ENCODE results near the gene ZDHHC16. TPM values are rescaled to one million over a fixed set of nuclear protein-coding genes. Genes with fewer than 3 reads are reported as not detected.

Gene ZDHHC16
- total and polyA plus RNA-seq, 2 donors (not counting 1 experiment from before 2014, with no cell fraction given), result 24.1 to 41.5 TPM

- Histone ChIP-seq H3K9me3 (ENCODE audit: control extremely low read depth in 1 of 3, control insufficient read depth in 2 of 3, insufficient read depth in 1 of 3, low read length in 2 of 3) (no peaks in the 10 kb centered on the region), H3K4me2 (replicated peaks; ENCODE audit: low read depth, low read length, poor library complexity, severe bottlenecking) (no peak overlapping the region), H2AFZ (ENCODE audit: insufficient read depth, low read depth, low read length, poor library complexity, severe bottlenecking) (no peak overlapping the region), H3K27ac (ENCODE audit: low read length in 2 of 2) (no peak overlapping the region), H3K9ac (ENCODE audit: low read length) (no peak overlapping the region), H4K20me1 (ENCODE audit: control insufficient read depth, insufficient read depth, low read length, poor library complexity, severe bottlenecking) (no peaks in the 10 kb centered on the region), H3K79me2 (ENCODE audit: control insufficient read depth, insufficient read depth, low read length) (no peaks in the 10 kb centered on the region), H3K36me3 (replicated peaks in 1 of 2; ENCODE audit: control extremely low read depth in 1 of 2, control insufficient read depth in 1 of 2, extremely low read depth in 1 of 2, insufficient read depth in 2 of 2, low read length in 1 of 2) (no peaks in the 10 kb centered on the region), H3K27me3 (replicated peaks in 1 of 4; ENCODE audit: control extremely low read depth in 1 of 4, control insufficient read depth in 3 of 4, insufficient read depth in 4 of 4, low read length in 3 of 4) (no peaks in the 10 kb centered on the region), H3K4me3 (ENCODE audit: control extremely low read depth in 1 of 5, extremely low read depth in 1 of 5, insufficient read depth in 1 of 5, low read depth in 2 of 5, low read length in 4 of 5) (no peak overlapping the region), H3K4me1 (ENCODE audit: control insufficient read depth in 2 of 2, insufficient read depth in 2 of 2, low read length in 2 of 2) (peaks cover 0 to 13% of the 10 kb centered on the region in 2 donors)
- ATAC-seq (ENCODE audit: low read depth) (no peak), DNase-seq (no peak)
- Mint-ChIP-seq H3K4me1 (peaks cover 12% of the 10 kb centered on the region), H3K4me3 (no peak overlapping the region), H3K9me3 (ENCODE audit: insufficient read depth) (no peaks in the 10 kb centered on the region), H3K27me3 (no peaks in the 10 kb centered on the region), H3K27ac (no peak overlapping the region)
- TF ChIP-seq EZH2 (IDR thresholded peaks at IDR 0.05; ENCODE audit: borderline replicate concordance, insufficient read depth, low read depth, low read length, poor library complexity, severe bottlenecking) (no peak), CTCF (IDR thresholded peaks at IDR 0.05) (no peak)
- WGBS (ENCODE audit: insufficient coverage), result 95% methylated on average over 10 of the region's 10 CpGs
- ChIA-PET CTCF (interaction anchor here (1.2 to 5.5 kb wide), 4 partner anchors 11 to 144 kb away, joined by 3 to 29 read pairs (median 16); no protein-coding TSS in a partner anchor), POLR2A (interaction anchor here (0.5 kb wide), 1 partner anchor 143 kb away, joined by 4 read pairs; no protein-coding TSS in a partner anchor)
- intact Hi-C loops (cut with micrococcal nuclease), result no loop called here
Measured at GRCh38 chr10:97408496-97408992, 37.4 kb upstream of the ZDHHC16 start.

DNA sequence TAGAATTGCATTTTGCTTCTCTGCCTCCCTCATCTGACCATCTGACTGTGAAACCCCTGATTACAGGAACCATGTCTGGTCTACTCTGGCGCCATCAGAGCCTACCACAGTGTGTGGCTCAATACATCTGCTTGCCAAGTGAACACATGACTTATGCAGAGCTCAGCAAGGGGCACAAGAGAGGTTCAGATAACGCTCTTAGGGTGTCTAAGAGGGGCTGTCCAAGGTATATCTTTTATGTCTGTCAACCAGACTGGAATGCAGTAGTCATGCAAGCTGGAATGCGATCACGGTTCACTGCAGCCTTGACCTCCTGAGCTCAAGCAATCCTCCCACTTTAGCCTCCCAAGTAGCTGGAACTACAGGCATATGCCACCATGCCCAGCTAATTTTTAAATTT, 34.6 kb upstream of the ZDHHC16 start:
- no peak overlapping the region for H3K27ac Mint-ChIP-seq
- ATAC-seq (ENCODE audit: low read depth) (no peak), DNase-seq (no peak)
- H3K27ac ChIP-seq (ENCODE audit: low read length in 2 of 2), result no peak overlapping the region
- CTCF ChIA-PET, result interaction anchor here (0.9 kb wide), 1 partner anchor 140 kb away, joined by 5 read pairs; no protein-coding TSS in a partner anchor
- WGBS (ENCODE audit: insufficient coverage), result 90% methylated on average over 4 of the region's 4 CpGs
- H3K27me3 Mint-ChIP-seq, result no peaks in the 10 kb centered on the region
- H3K9ac ChIP-seq (ENCODE audit: low read length), result no peak overlapping the region
- H3K4me3 ChIP-seq (ENCODE audit: control extremely low read depth in 1 of 5, extremely low read depth in 1 of 5, insufficient read depth in 1 of 5, low read depth in 2 of 5, low read length in 4 of 5), result no peak overlapping the region
- TF ChIP-seq CTCF (IDR thresholded peaks at IDR 0.05), result no peak
- TF ChIP-seq EZH2 (IDR thresholded peaks at IDR 0.05; ENCODE audit: borderline replicate concordance, insufficient read depth, low read depth, low read length, poor library complexity, severe bottlenecking), result no peak
- H3K4me1 ChIP-seq (ENCODE audit: control insufficient read depth in 2 of 2, insufficient read depth in 2 of 2, low read length in 2 of 2), result peaks cover 5 to 23% of the 10 kb centered on the region in 2 donors
- H3K9me3 Mint-ChIP-seq (ENCODE audit: insufficient read depth), result no peaks in the 10 kb centered on the region
- H3K79me2 ChIP-seq (ENCODE audit: control insufficient read depth, insufficient read depth, low read length), result no peaks in the 10 kb centered on the region
- H3K4me3 Mint-ChIP-seq, result no peak overlapping the region
- no peak overlapping the region for H3K4me2 ChIP-seq (replicated peaks; ENCODE audit: low read depth, low read length, poor library complexity, severe bottlenecking)
- no peaks in the 10 kb centered on the region for H3K27me3 ChIP-seq (replicated peaks in 1 of 4; ENCODE audit: control extremely low read depth in 1 of 4, control insufficient read depth in 3 of 4, insufficient read depth in 4 of 4, low read length in 3 of 4)
- H3K9me3 ChIP-seq (ENCODE audit: control extremely low read depth in 1 of 3, control insufficient read depth in 2 of 3, insufficient read depth in 1 of 3, low read length in 2 of 3), result no peaks in the 10 kb centered on the region
- peaks cover 15% of the 10 kb centered on the region for H3K4me1 Mint-ChIP-seq
- H4K20me1 ChIP-seq (ENCODE audit: control insufficient read depth, insufficient read depth, low read length, poor library complexity, severe bottlenecking), result no peaks in the 10 kb centered on the region
- no peaks in the 10 kb centered on the region for H3K36me3 ChIP-seq (replicated peaks in 1 of 2; ENCODE audit: control extremely low read depth in 1 of 2, control insufficient read depth in 1 of 2, extremely low read depth in 1 of 2, insufficient read depth in 2 of 2, low read length in 1 of 2)
- intact Hi-C loops (cut with micrococcal nuclease), result no loop called here
- POLR2A ChIA-PET, result interaction anchor here (0.7 kb wide), 1 partner anchor 180 kb away, joined by 4 read pairs; no protein-coding TSS in a partner anchor
- no peak overlapping the region for H2AFZ ChIP-seq (ENCODE audit: insufficient read depth, low read depth, low read length, poor library complexity, severe bottlenecking)

Measured in B cell (primary cell).